Hepatocyte (in vitro differentiated cells): ENCODE results near the gene STIM1. TPM values are rescaled to one million over a fixed set of nuclear protein-coding genes. Genes with fewer than 3 reads are reported as not detected.

Experiments
- DNase-seq: peaks from one replicate; pipeline ENCODE4 v3.0.0-alpha.2; 2016; ENCODE audit warnings: low spot score
- H2AFZ ChIP-seq: fragments of 200-600 bp; sonication (generic); 2 replicates; pipeline ENCODE4 v1.6.0; 2016; ENCODE audit warnings: antibody characterized with exemption, mild to moderate bottlenecking
- H3K27ac ChIP-seq: fragments of 200-600 bp; sonication (generic); 2 replicates; pipeline ENCODE4 v1.5.1; 2016; ENCODE audit warnings: mild to moderate bottlenecking
- H3K27me3 ChIP-seq: fragments of 200-600 bp; sonication (generic); 2 replicates; pipeline ENCODE4 v1.6.1; 2016
- H3K36me3 ChIP-seq: fragments of 200-600 bp; sonication (generic); replicated peaks from 2 replicates; pipeline ENCODE4 v1.5.1; 2016; ENCODE audit warnings: low read depth; ENCODE audit not compliant: insufficient read depth
- H3K4me1 ChIP-seq: fragments of 200-600 bp; sonication (generic); 2 replicates; pipeline ENCODE4 v1.5.1; 2016; ENCODE audit warnings: mild to moderate bottlenecking, moderate library complexity; ENCODE audit not compliant: insufficient read depth
- H3K4me2 ChIP-seq: fragments of 200-600 bp; sonication (generic); 2 replicates; pipeline ENCODE4 v1.6.0; 2016
- H3K4me3 ChIP-seq: fragments of 200-600 bp; sonication (generic); 2 replicates; pipeline ENCODE4 v1.5.1; 2016; ENCODE audit warnings: mild to moderate bottlenecking
- H3K79me2 ChIP-seq: fragments of 200-600 bp; sonication (generic); 2 replicates; pipeline ENCODE4 v1.6.0; 2017; ENCODE audit warnings: mild to moderate bottlenecking
- H3K9me2 ChIP-seq: fragments of 200-600 bp; sonication (generic); replicated peaks from 2 replicates; pipeline ENCODE4 v1.6.0; 2017; ENCODE audit warnings: mild to moderate bottlenecking; ENCODE audit not compliant: insufficient read depth
- H3K9me3 ChIP-seq: fragments of 200-600 bp; sonication (generic); 2 replicates; pipeline ENCODE4 v1.5.1; 2016; ENCODE audit warnings: low read depth, mild to moderate bottlenecking
- H4K20me1 ChIP-seq: fragments of 200-600 bp; sonication (generic); 2 replicates; pipeline ENCODE4 v1.6.0; 2016; ENCODE audit warnings: mild to moderate bottlenecking; ENCODE audit not compliant: insufficient read depth, poor library complexity, severe bottlenecking
- CTCF ChIP-seq: fragments of 200-600 bp; sonication (generic); IDR thresholded peaks from 2 replicates; pipeline ENCODE4 v1.5.1; 2016; ENCODE audit warnings: antibody characterized with exemption, mild to moderate bottlenecking; ENCODE audit not compliant: poor library complexity
- EZH2 ChIP-seq: fragments of 200-600 bp; sonication (generic); IDR thresholded peaks from 2 replicates; pipeline ENCODE4 v1.6.1; 2016; ENCODE audit warnings: antibody characterized with exemption, mild to moderate bottlenecking, borderline replicate concordance
- EZH2phosphoT487 ChIP-seq: fragments of 200-600 bp; sonication (generic); IDR thresholded peaks from one replicate; pipeline ENCODE4 v1.6.1; 2018; ENCODE audit warnings: antibody characterized with exemption, mild to moderate bottlenecking, low read depth, moderate library complexity; ENCODE audit not compliant: unreplicated experiment, severe bottlenecking
- WGBS: methylation state at CpG from one replicate; pipeline ENCODE4 v1.1.6; 2016; ENCODE audit warnings: low lambda C conversion rate; ENCODE audit errors: missing lambda C conversion rate; 5-methylcytosine and 5-hydroxymethylcytosine counted together
- polyA plus RNA-seq: library from polyadenylated mRNA; unstranded; fragments of >200 nt; fragmentation: Nextera tagmentation; extraction: Ambion mirVana; gene quantifications from 2 replicates; pipeline ENCODE4 v1.2.1, GENCODE V29; 2016
- total RNA-seq: library from RNA; depleted of rRNA; stranded (reverse); fragments of >200 nt; gene quantifications from 2 replicates; pipeline ENCODE4 v1.2.3, GENCODE V29; 2014

The STIM1 gene
- total and polyA plus RNA-seq, 2 experiments from 2014 or later = 18.5 to 19.6 TPM

DNA sequence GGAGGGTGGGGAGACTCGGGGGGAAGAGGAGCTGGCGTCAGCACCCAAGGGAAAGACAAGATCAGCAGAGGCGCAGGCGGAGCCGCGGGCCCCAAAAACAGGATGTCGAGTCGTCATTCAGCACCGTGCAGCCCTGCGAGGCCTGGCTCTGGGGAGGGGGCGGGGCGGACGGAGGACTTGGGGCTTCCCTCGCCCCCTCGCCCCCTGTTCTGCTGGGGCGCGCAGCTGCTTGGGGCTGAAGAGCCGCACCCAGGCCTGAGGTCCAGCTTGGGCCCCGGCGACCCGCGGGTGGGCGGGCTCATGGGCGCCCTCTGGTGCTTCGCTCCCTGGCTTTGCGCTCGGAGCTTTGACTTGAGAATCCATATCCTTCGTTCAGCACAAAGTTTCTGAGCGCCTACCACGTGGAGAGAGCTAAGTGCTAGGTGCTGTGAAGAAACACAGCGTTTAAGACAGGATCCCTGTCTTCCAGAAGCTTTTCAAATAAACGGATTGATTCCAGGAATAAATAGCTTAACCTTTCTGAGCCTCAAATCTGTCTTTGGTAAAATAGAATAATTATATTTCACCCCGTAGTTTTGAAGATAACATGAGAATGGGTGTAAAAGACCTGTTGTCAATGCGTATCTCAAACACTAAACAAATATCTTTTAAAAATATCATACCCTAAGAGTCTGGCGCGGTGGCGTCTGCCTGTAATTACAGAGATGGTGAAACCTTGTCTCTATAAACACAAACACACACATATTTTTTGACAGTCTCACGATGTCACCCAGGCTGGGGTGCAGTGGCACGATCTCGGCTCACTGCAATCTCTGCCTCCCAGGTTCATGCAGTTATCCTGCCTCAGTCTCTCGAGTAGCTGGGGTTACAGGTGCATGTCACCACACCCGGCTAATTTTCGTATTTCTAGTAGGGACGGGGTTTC lies 13.8 kb upstream of the STIM1 start:
- Histone ChIP-seq H3K4me1 (peaks cover 10% of the 10 kb centered on the region), H3K4me2 (peak overlapping the region; percentile 87)

GRCh38 chr11:3843326-3843725 lies 12.1 kb upstream of the STIM1 start:
- Histone ChIP-seq H4K20me1 (peaks cover 15% of the 10 kb centered on the region), H3K9me2 (no peaks in the 10 kb centered on the region), H2AFZ (no peak overlapping the region), H3K9me3 (no peaks in the 10 kb centered on the region), H3K27me3 (no peaks in the 10 kb centered on the region), H3K4me3 (no peak overlapping the region), H3K4me2 (no peak overlapping the region), H3K27ac (no peak overlapping the region), H3K4me1 (peaks cover 10% of the 10 kb centered on the region), H3K36me3 (no peaks in the 10 kb centered on the region), H3K79me2 (peaks cover 22% of the 10 kb centered on the region)
- TF ChIP-seq EZH2phosphoT487 (no peak), CTCF (no peak), EZH2 (no peak)
- DNase-seq = no peak
- WGBS = 91% methylated on average over 3 of the region's 3 CpGs

More for the DNA sequence above, 13.8 kb upstream of the STIM1 start:
- Histone ChIP-seq H3K9me3 (no peaks in the 10 kb centered on the region), H3K27ac (peak overlapping the region; percentile 99), H3K4me3 (peak overlapping the region; percentile 93), H3K27me3 (no peaks in the 10 kb centered on the region), H2AFZ (peak overlapping the region; percentile 76), H4K20me1 (peaks cover 15% of the 10 kb centered on the region), H3K79me2 (peaks cover 37% of the 10 kb centered on the region), H3K9me2 (no peaks in the 10 kb centered on the region), H3K36me3 (no peaks in the 10 kb centered on the region)
- peak; percentile 93 for TF ChIP-seq CTCF
- no peak for TF ChIP-seq EZH2phosphoT487
- peak; percentile 92 for DNase-seq
- WGBS = 37% methylated on average over 30 of the region's 44 CpGs

DNA sequence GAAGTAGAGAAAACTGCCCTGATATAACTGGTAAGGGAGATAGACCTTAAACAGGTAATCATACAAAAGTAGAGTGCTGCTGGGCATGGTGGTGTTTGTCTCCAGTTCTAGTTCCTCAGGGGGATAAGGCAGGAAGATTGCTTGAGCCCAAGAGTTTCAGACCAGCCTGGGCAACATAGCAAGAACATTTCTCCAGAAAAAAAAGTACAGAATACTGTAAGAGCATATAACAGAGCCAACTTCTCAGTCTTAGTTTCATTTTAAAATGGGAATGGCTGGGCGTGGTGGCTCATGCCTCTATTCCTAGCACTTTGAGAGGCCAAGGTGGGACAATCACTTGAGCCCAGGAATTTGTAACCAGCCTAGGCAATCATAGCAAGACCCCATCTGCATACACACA lies 10.2 kb upstream of the STIM1 start:
- Histone ChIP-seq H2AFZ (no peak overlapping the region), H3K27ac (no peak overlapping the region), H3K79me2 (peaks cover 4% of the 10 kb centered on the region), H3K4me2 (no peak overlapping the region), H3K27me3 (no peaks in the 10 kb centered on the region), H3K4me1 (no peaks in the 10 kb centered on the region), H4K20me1 (no peaks in the 10 kb centered on the region), H3K9me2 (no peaks in the 10 kb centered on the region), H3K36me3 (no peaks in the 10 kb centered on the region), H3K9me3 (no peaks in the 10 kb centered on the region), H3K4me3 (no peak overlapping the region)
- TF ChIP-seq EZH2 (no peak), CTCF (no peak), EZH2phosphoT487 (no peak)
- no peak for DNase-seq
- WGBS = 100% methylated on average over 1 of the region's 1 CpG
